H1 (cell line): ENCODE results near the gene SPTBN1. TPM values are rescaled to one million over a fixed set of nuclear protein-coding genes. Genes with fewer than 3 reads are reported as not detected.

Source experiments
- CTCF ChIA-PET: fragments of 300-600 bp; sonication (Branson Sonifier 250); formaldehyde crosslinking; loops from one replicate; lab custom pipeline; 2021; ENCODE audit not compliant: partially characterized antibody; lab: Charles Lee
- POLR2A ChIA-PET: fragments of 300-600 bp; sonication (Branson Sonifier 250); formaldehyde crosslinking; loops from one replicate; lab custom pipeline; 2021; ENCODE audit warnings: inconsistent platforms; ENCODE audit not compliant: partially characterized antibody; lab: Charles Lee
- DNase-seq, 2 experiments: peaks; one replicate each; pipeline versions ENCODE4 v3.0.0 to v3.0.0-alpha.2; 2010 to 2022; ENCODE audit warnings: low spot score in 2 of 2, low read depth in 1 of 2, mixed read lengths in 1 of 2
- FAIRE-seq: peaks from 2 replicates; lab custom pipeline; 2011; peaks lifted over from hg19 to GRCh38; lab: Jason Lieb, UNC
- H2AFZ ChIP-seq: 2 replicates; pipeline ENCODE4 v1.8.1; 2012; ENCODE audit warnings: low read length, inconsistent platforms
- H2AK5ac ChIP-seq: 2 replicates; pipeline ENCODE4 v1.6.1; 2013; ENCODE audit warnings: low read depth, low read length
- H2BK120ac ChIP-seq: replicated peaks from 2 replicates; pipeline ENCODE3; 2013; ENCODE audit warnings: low read depth, low read length, inconsistent platforms
- H2BK12ac ChIP-seq: 2 replicates; pipeline ENCODE4 v1.6.1; 2013; ENCODE audit warnings: low read depth, low read length
- H2BK15ac ChIP-seq: 2 replicates; pipeline ENCODE4 v1.6.1; 2013; ENCODE audit warnings: low read length
- H2BK20ac ChIP-seq: 2 replicates; pipeline ENCODE4 v1.6.1; 2013; ENCODE audit warnings: low read length
- H2BK5ac ChIP-seq: 2 replicates; pipeline ENCODE4 v1.6.1; 2013; ENCODE audit warnings: low read depth, low read length
- H3K14ac ChIP-seq: 2 replicates; pipeline ENCODE4 v1.6.1; 2013; ENCODE audit warnings: inconsistent platforms; ENCODE audit not compliant: insufficient read length
- H3K18ac ChIP-seq: 2 replicates; pipeline ENCODE4 v1.6.1; 2013; ENCODE audit warnings: low read length; ENCODE audit errors: extremely low read depth
- H3K23ac ChIP-seq: 2 replicates; pipeline ENCODE4 v1.6.1; 2013; ENCODE audit warnings: inconsistent platforms; ENCODE audit not compliant: insufficient read length
- H3K23me2 ChIP-seq: 2 replicates; pipeline ENCODE4 v1.6.1; 2013; ENCODE audit warnings: low read depth, low read length
- H3K27ac ChIP-seq: 2 replicates; pipeline ENCODE4 v1.6.1; 2011; ENCODE audit warnings: low read depth, low read length, inconsistent platforms
- H3K27me3 ChIP-seq, 4 experiments: replicated peaks in 1 of 4; 1 replicate in 1 of 4; 2 replicates in 3 of 4; pipeline versions ENCODE4 v1.6.1 to v1.8.1; 2011 to 2013; ENCODE audit warnings: low read length in 3 of 4, mild to moderate bottlenecking in 3 of 4, inconsistent platforms in 2 of 4, mixed read lengths in 2 of 4, moderate library complexity in 1 of 4; ENCODE audit not compliant: control insufficient read depth in 3 of 4, insufficient read depth in 3 of 4; ENCODE audit errors: extremely low read depth in 1 of 4
- H3K36me3 ChIP-seq, 4 experiments: 2 replicates each; pipeline versions ENCODE4 v1.6.1 to v1.8.1; 2011 to 2013; ENCODE audit warnings: mild to moderate bottlenecking in 4 of 4, low read length in 3 of 4, moderate library complexity in 2 of 4, control low read depth in 1 of 4, inconsistent platforms in 1 of 4; ENCODE audit not compliant: insufficient read depth in 4 of 4, control insufficient read depth in 2 of 4
- H3K4ac ChIP-seq: replicated peaks from 2 replicates; pipeline ENCODE3; 2013; ENCODE audit warnings: low read length, low read depth, mixed read lengths, inconsistent platforms; ENCODE audit not compliant: insufficient read length
- H3K4me1 ChIP-seq, 4 experiments: replicated peaks in 1 of 4; 1 replicate in 1 of 4; 2 replicates in 3 of 4; pipeline versions ENCODE4 v1.6.1 to v1.8.1; 2011 to 2013; ENCODE audit warnings: low read length in 3 of 4, inconsistent platforms in 2 of 4, mixed read lengths in 1 of 4; ENCODE audit not compliant: insufficient read depth in 4 of 4, control insufficient read depth in 3 of 4
- H3K4me2 ChIP-seq, 2 experiments: 2 replicates each; pipeline versions ENCODE4 v1.6.1 to v1.8.1; 2011 to 2013; ENCODE audit warnings: low read depth in 2 of 2, low read length in 2 of 2, control low read depth in 1 of 2, inconsistent platforms in 1 of 2, mild to moderate bottlenecking in 1 of 2; ENCODE audit not compliant: insufficient read depth in 1 of 2
- H3K4me3 ChIP-seq, 4 experiments: fragments of 200-600, 300-600 bp in 1 of 4; sonication (generic), shearing (Covaris generic), sonication (Bioruptor Twin) in 1 of 4; 2 replicates each; pipeline versions ENCODE4 v1.5.1 to v1.8.1; 2011 to 2016; ENCODE audit warnings: low read length in 4 of 4, low read depth in 3 of 4, control low read depth in 2 of 4, inconsistent platforms in 2 of 4, mild to moderate bottlenecking in 2 of 4, mixed read lengths in 1 of 4, moderate library complexity in 1 of 4; ENCODE audit not compliant: insufficient read depth in 2 of 4; ENCODE audit errors: extremely low read depth in 1 of 4
- H3K56ac ChIP-seq: replicated peaks from 2 replicates; pipeline ENCODE3; 2013; ENCODE audit warnings: low read depth, mild to moderate bottlenecking, mixed read lengths, low read length, inconsistent platforms; ENCODE audit not compliant: insufficient read length
- H3K79me1 ChIP-seq: 2 replicates; pipeline ENCODE4 v1.6.1; 2013; ENCODE audit warnings: low read depth, low read length, control low read depth
- H3K79me2 ChIP-seq, 2 experiments: 2 replicates each; pipeline versions ENCODE4 v1.6.1 to v1.8.1; 2012 to 2013; ENCODE audit warnings: low read length in 2 of 2, mild to moderate bottlenecking in 2 of 2, inconsistent platforms in 1 of 2; ENCODE audit not compliant: insufficient read depth in 2 of 2, control insufficient read depth in 1 of 2
- H3K9ac ChIP-seq, 4 experiments: replicated peaks in 1 of 4; 1 replicate in 1 of 4; 2 replicates in 3 of 4; pipeline versions ENCODE4 v1.6.1 to v1.8.1; 2011 to 2013; ENCODE audit warnings: low read depth in 3 of 4, low read length in 3 of 4, control low read depth in 2 of 4, mild to moderate bottlenecking in 2 of 4, moderate library complexity in 2 of 4, inconsistent platforms in 1 of 4; ENCODE audit errors: extremely low read depth in 1 of 4
- H3K9me3 ChIP-seq, 2 experiments: 2 replicates each; pipeline versions ENCODE4 v1.6.1 to v1.8.1; 2012 to 2013; ENCODE audit warnings: mild to moderate bottlenecking in 2 of 2, moderate library complexity in 2 of 2, control low read depth in 1 of 2, inconsistent platforms in 1 of 2, low read depth in 1 of 2, low read length in 1 of 2, mixed read lengths in 1 of 2; ENCODE audit not compliant: insufficient read depth in 2 of 2
- H4K20me1 ChIP-seq, 2 experiments: replicated peaks in 1 of 2; 2 replicates each; pipeline versions ENCODE3 to v1.8.1; 2011 to 2013; ENCODE audit warnings: inconsistent platforms in 2 of 2, low read length in 2 of 2, mild to moderate bottlenecking in 1 of 2; ENCODE audit not compliant: insufficient read depth in 2 of 2, control insufficient read depth in 1 of 2
- H4K5ac ChIP-seq: 2 replicates; pipeline ENCODE4 v1.6.1; 2013; ENCODE audit warnings: low read length, low read depth, mixed read lengths, inconsistent platforms; ENCODE audit not compliant: insufficient read length
- H4K8ac ChIP-seq: 2 replicates; pipeline ENCODE4 v1.8.0; 2013; ENCODE audit warnings: mild to moderate bottlenecking, moderate library complexity, low read length, inconsistent platforms; ENCODE audit not compliant: insufficient read depth; ENCODE audit errors: extremely low read depth
- H4K91ac ChIP-seq: replicated peaks from 2 replicates; pipeline ENCODE3; 2013; ENCODE audit warnings: low read length, mixed read lengths, inconsistent platforms; ENCODE audit not compliant: insufficient read length
- BCL11A ChIP-seq, 2 experiments: IDR thresholded peaks; one replicate each; pipeline ENCODE4 v1.6.1; 2011; ENCODE audit warnings: low read depth in 2 of 2, low read length in 2 of 2, mild to moderate bottlenecking in 2 of 2
- EP300 ChIP-seq, 2 experiments: IDR thresholded peaks; 1 replicate in 1 of 2; 2 replicates in 1 of 2; pipeline ENCODE4 v1.6.1; 2011 to 2012; ENCODE audit warnings: low read depth in 2 of 2, low read length in 2 of 2, mild to moderate bottlenecking in 2 of 2, borderline replicate concordance in 1 of 2, inconsistent platforms in 1 of 2, moderate library complexity in 1 of 2
- GTF2F1 ChIP-seq: IDR thresholded peaks from 2 replicates; pipeline ENCODE4 v1.6.1; 2012; ENCODE audit warnings: low read depth, low read length, improper control_type of control experiment, borderline replicate concordance
- MAFK ChIP-seq: IDR thresholded peaks from 2 replicates; pipeline ENCODE4 v1.6.1; 2012; ENCODE audit warnings: low read depth, mild to moderate bottlenecking, improper control_type of control experiment, low read length
- WGBS, 2 experiments: shearing (Covaris generic) in 1 of 2; methylation state at CpG; one replicate each; pipeline versions ENCODE4 v1.1.6 to v1.1.7; 2013 to 2015; ENCODE audit warnings: low lambda C conversion rate in 2 of 2, mixed read lengths in 2 of 2, inconsistent platforms in 1 of 2, low coverage in 1 of 2, missing lambda C conversion rate in 1 of 2; ENCODE audit not compliant: insufficient replicate concordance in 2 of 2, insufficient coverage in 1 of 2, insufficient read length in 1 of 2; ENCODE audit errors: extremely low coverage in 1 of 2, missing lambda C conversion rate in 1 of 2; 5-methylcytosine and 5-hydroxymethylcytosine counted together
- polyA plus RNA-seq, 7 experiments: library from polyadenylated mRNA; depleted of rRNA in 3 of 7; stranded (reverse) in 5 of 7; unstranded in 2 of 7; fragments of >200 nt in 5 of 7; fragments of 200-250 nt in 2 of 7; gene quantifications; 1 replicate in 5 of 7; 2 replicates in 1 of 7; 4 replicates in 1 of 7; pipeline versions ENCODE4 v1.2.1 to v1.2.3, GENCODE V29; 2011 to 2013; ENCODE audit warnings: missing spikeins in 2 of 7, mixed read lengths in 2 of 7
- total RNA-seq: library from RNA; stranded (reverse); fragmentation: NEBNext Ultra II Directional; extraction: Animal tissue kit (Norgen Biotek cat#: 25700); gene quantifications from 2 replicates; pipeline ENCODE4 v1.2.1, GENCODE V29; 2021

Gene SPTBN1
- total and polyA plus RNA-seq, 2 of the 8 experiments (the other 6 are each of a cell fraction or from before 2014, with no cell fraction given) = 31.8 to 180 TPM

- H2BK20ac ChIP-seq = no peak overlapping the region
- H3K9me3 ChIP-seq = peaks cover 0 to 13% of the 10 kb centered on the region in 2 experiments; a peak in 1 of 4 replicates
- no peak overlapping the region for H2BK15ac ChIP-seq
- H3K36me3 ChIP-seq = peaks cover 0 to 3% (median 0%) of the 10 kb centered on the region in 4 experiments; a peak in 1 of 8 replicates
- no peak overlapping the region for H2AK5ac ChIP-seq
- no peaks in the 10 kb centered on the region for H3K27me3 ChIP-seq
- H3K4me2 ChIP-seq = no peak overlapping the region
- H3K79me2 ChIP-seq = peaks cover 0 to 10% of the 10 kb centered on the region in 2 experiments; a peak in 1 of 4 replicates
- H3K14ac ChIP-seq = no peak overlapping the region
- no peak overlapping the region for H3K18ac ChIP-seq
- H2BK5ac ChIP-seq = no peak overlapping the region
- H4K8ac ChIP-seq = no peak overlapping the region
- no peak overlapping the region for H4K5ac ChIP-seq
- H3K9ac ChIP-seq = no peak overlapping the region
- H3K4me1 ChIP-seq = no peaks in the 10 kb centered on the region
- H2BK120ac ChIP-seq = no peak overlapping the region
- no peaks in the 10 kb centered on the region; the same call in 1 of the 2 replicates for H3K79me1 ChIP-seq
- ChIA-PET POLR2A (no interaction called here), CTCF (no interaction called here)
- H3K23ac ChIP-seq = no peak overlapping the region
- DNase-seq (no peak), FAIRE-seq (no peak)
- no peak overlapping the region for H2BK12ac ChIP-seq
- H3K4ac ChIP-seq = no peak overlapping the region
- H4K20me1 ChIP-seq = no peaks in the 10 kb centered on the region
- 86% methylated on average over 4 of the region's 4 CpGs; no CpG with 5 or more reads in 1 of the 2 experiments for WGBS, 2 experiments
- no peak overlapping the region for H3K56ac ChIP-seq
- no peaks in the 10 kb centered on the region for H3K23me2 ChIP-seq
- no peak overlapping the region for H2AFZ ChIP-seq
- H3K4me3 ChIP-seq = no peak overlapping the region
- H4K91ac ChIP-seq = no peak overlapping the region
- no peak overlapping the region for H3K27ac ChIP-seq
- TF ChIP-seq BCL11A (IDR thresholded peaks at IDR 0.05; ENCODE audit: low read depth in 2 of 2, low read length in 2 of 2) (no peak), EP300 (IDR thresholded peaks at IDR 0.05; ENCODE audit: borderline replicate concordance in 1 of 2, low read depth in 2 of 2, low read length in 2 of 2) (no peak), MAFK (no peak), GTF2F1 (no peak)
Measured at GRCh38 chr2:54486766-54487165, 30.6 kb downstream of the SPTBN1 start.
